Measurements from ENCODE around the gene TAF8.

The TAF8 gene

DNA sequence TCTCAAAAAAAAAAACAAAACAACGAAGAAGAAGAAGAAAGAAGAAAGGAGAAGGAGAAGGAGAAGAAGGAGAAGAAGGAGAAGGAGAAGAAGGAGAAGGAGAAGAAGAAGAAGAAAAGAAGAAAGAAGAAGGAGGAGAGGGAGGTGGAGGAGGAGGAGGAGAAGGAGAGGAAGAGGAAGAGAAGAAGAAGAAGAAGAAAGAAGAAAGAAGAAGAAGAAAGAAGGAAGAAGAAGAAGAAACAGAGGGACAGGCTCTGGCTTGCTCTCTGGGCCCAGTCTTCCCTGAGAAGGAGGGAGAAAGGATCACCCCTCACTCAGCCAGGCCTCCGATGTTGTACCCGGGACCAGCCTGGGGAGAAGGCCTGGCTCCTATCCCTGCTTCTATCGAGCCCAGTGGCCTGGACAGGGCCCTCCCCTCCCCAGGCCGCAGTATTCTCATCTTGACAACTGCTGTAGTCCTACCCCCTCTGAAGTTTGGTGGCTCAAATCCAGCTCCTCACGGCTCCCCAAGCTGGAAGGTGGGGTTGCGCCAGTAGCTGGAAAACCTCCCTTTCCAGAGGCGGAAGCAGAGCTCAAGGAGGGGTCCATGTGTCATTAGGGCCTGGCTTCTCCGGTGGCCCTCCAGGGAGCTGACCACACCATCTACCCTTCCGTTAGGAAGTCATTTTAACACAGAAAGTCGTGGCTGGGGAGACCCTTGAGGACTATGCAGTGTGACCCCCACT is 73.2 kb downstream of the TAF8 start:
- no peak for TF ChIP-seq CTCF (IDR thresholded peaks at IDR 0.05)

- no peak for TF ChIP-seq CTCF (IDR thresholded peaks at IDR 0.05)
Measured at GRCh38 chr6:42124223-42124836, 74.0 kb downstream of the TAF8 start.

DNA sequence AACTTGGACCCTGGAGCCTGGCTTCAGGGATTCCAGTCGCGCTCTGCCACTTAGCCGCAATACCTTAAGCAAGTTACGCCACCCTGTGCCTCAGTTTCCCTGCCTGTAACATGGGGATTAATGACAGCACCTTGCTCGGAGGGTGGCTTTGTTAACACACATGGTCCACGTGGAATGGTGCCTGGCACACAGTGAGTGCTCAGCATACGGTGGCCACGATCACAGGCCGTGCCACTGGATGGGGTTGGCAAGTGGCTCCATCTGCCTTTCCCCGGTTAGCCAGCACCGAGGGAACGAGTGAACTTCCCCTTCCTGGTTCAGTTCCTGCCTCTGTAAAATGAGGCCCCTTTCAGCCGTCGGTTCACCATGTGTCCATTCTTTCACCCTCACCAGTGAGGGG is 74.9 kb downstream of the TAF8 start:
- TF ChIP-seq CTCF (IDR thresholded peaks at IDR 0.05), result no peak

- no peak for TF ChIP-seq CTCF (IDR thresholded peaks at IDR 0.05)
Measured at GRCh38 chr6:42125663-42126062, 75.3 kb downstream of the TAF8 start.

DNA sequence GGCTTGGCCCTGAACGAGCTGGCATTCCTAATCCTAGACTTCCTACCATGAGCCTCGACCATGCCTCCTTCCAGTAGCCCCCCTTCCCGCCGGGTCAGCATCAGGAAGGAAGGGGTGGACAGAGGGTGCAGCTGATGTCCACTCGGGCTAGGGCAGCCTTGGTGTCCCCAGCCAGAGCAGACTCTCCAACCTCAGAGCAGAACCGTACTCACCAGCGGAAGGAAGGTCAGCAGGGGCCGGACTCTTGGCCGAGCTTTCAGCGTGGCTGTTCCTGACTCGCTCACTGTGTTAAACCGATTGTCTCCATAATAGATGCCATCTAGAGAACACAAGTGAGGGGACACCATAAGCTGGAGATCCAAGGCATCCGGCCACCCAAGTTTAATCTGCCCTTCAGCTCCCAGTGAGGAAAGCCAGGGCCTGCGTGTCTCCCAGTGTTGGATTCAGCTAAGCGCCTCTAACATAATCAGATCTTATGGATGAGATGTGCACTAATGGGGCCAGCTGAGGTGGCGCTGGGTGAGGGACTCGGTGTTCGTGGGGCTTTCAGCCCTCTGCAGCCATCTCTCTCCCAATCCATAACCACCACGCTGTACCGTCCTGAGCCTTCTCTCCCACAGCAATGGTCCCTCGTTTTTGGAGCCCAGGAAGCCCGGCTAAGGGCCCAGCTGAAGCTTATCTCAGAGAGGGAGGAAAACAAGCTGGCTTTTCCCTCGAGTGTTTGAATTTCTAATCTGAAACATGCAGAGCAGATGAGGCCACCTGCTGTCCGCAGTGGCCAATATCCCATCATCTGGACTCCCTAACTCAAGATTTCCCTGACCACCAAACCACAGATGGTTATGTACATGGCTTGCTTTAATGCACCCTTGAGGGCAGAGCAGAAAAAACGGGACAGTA is 78.4 kb downstream of the TAF8 start:
- TF ChIP-seq CTCF (IDR thresholded peaks at IDR 0.05), result no peak

- no peak for TF ChIP-seq CTCF (IDR thresholded peaks at IDR 0.05)
Measured at GRCh38 chr6:42129360-42129676, 79.0 kb downstream of the TAF8 start.

- TF ChIP-seq CTCF (IDR thresholded peaks at IDR 0.05), result no peak
Measured at GRCh38 chr6:42131531-42131930, 81.2 kb downstream of the TAF8 start.
